K562 (cell line): ENCODE measurements around the gene METRN. TPM values are rescaled to one million over a fixed set of nuclear protein-coding genes. Genes with fewer than 3 reads are reported as not detected.

ENCODE experiments used
- ATF1 ChIP-seq, 2 experiments: fragments of 450-650 bp in 1 of 2; IDR thresholded peaks; 2 replicates each; pipeline ENCODE4 v1.6.1; 2016; ENCODE audit warnings: missing compliant biosample characterization in 1 of 2, missing genetic modification characterization in 1 of 2
- ATF7 ChIP-seq: fragments of 450-650 bp; IDR thresholded peaks from 2 replicates; pipeline ENCODE4 v1.7.1; 2014; ENCODE audit warnings: mild to moderate bottlenecking, moderate library complexity
- CHD7 ChIP-seq: fragments of 200-600 bp; sonication (generic); IDR thresholded peaks from one replicate; pipeline ENCODE4 v1.6.1; 2012; ENCODE audit warnings: mild to moderate bottlenecking, low read depth, low read length, inconsistent platforms
- LCOR ChIP-seq: sonication (generic); formaldehyde crosslinking; IDR thresholded peaks from 2 replicates; pipeline ENCODE4 v1.8.0; 2022; ENCODE audit warnings: mild to moderate bottlenecking, missing genetic modification reagents
- NFIC ChIP-seq: fragments of 450-650 bp; IDR thresholded peaks from 2 replicates; pipeline ENCODE4 v1.6.1; 2017; ENCODE audit warnings: mild to moderate bottlenecking, inconsistent platforms
- SP1 ChIP-seq: sonication (generic); formaldehyde crosslinking; IDR thresholded peaks from 2 replicates; pipeline ENCODE4 v1.8.1; 2022; ENCODE audit warnings: mild to moderate bottlenecking, missing genetic modification reagents
- ZMIZ1 ChIP-seq, 2 experiments: fragments of 150-350 bp in 1 of 2; IDR thresholded peaks; 2 replicates each; pipeline ENCODE4 v1.6.1; 2012 to 2016; ENCODE audit warnings: low read depth in 2 of 2, low read length in 2 of 2, mild to moderate bottlenecking in 1 of 2, moderate library complexity in 1 of 2
- ZNF140 ChIP-seq: fragments of 250-450 bp; sonication (Bioruptor Pico); IDR thresholded peaks from 2 replicates; pipeline ENCODE4 v1.8.0; 2021; ENCODE audit warnings: moderate library complexity, mild to moderate bottlenecking, inconsistent platforms
- polyA plus RNA-seq, 8 experiments: library from polyadenylated mRNA; depleted of rRNA in 4 of 8; stranded (reverse) in 5 of 8; unstranded in 3 of 8; fragments of >200 nt; fragmentation: Nextera tagmentation in 2 of 8; fragmentation: Illumina TruSeq in 1 of 8; extraction: Ambion mirVana in 2 of 8; extraction: Trizol in 1 of 8; gene quantifications; 2 replicates each; pipeline versions ENCODE4 v1.2.1 to v1.2.3, GENCODE V29; 2011 to 2014; ENCODE audit warnings: inconsistent platforms in 1 of 8, missing spikeins in 1 of 8
- total RNA-seq, 7 experiments: library from RNA; depleted of rRNA in 6 of 7; stranded (reverse); fragments of >200 nt in 6 of 7; fragmentation: Illumina TruSeq in 2 of 7; extraction: Trizol in 2 of 7; gene quantifications; 2 replicates each; pipeline versions ENCODE4 v1.2.1 to v1.2.3, GENCODE V29; 2011 to 2021; ENCODE audit warnings: low replicate concordance in 1 of 7

Gene METRN
- total and polyA plus RNA-seq, 9 of the 15 experiments (the other 6 are each of a cell fraction or from before 2014, with no cell fraction given): 0.20 to 89.8 (median 15.4) TPM

GRCh38 chr16:671353-672131 lies 43.4 kb upstream of the METRN start (continued):
- TF ChIP-seq CHD7 (no peak), ZNF140 (no peak), NFIC (peak; percentile 76), ATF7 (no peak), ATF1 (CRISPR knock-in tag; IDR thresholded peaks at IDR 0.05) (no peak), ATF1 (tag; IDR thresholded peaks at IDR 0.05) (no peak), ZMIZ1 (IDR thresholded peaks at IDR 0.05; ENCODE audit: low read depth in 2 of 2, low read length in 2 of 2) (no peak), SP1 (CRISPR knock-in tag) (no peak), LCOR (CRISPR knock-in tag) (no peak)
